HG02571 (cell line): ENCODE measurements around the gene ZFP30.
"Not testable (repeated sequence)": the region's sequence is repeated elsewhere in the genome, so short reads cannot be mapped to it uniquely, and the experiment has no call there.

Experiments
- ATAC-seq: cut with Tn5 transposase; IDR thresholded peaks from one replicate; pipeline ENCODE4 v1.9.1; 2021; ENCODE audit warnings: mild to moderate bottlenecking, moderate library complexity; ENCODE audit not compliant: unreplicated experiment

ZFP30 gene

GRCh38 chr19:37655301-37655688, at the start of gene ZFP30:
TSS of gene ZFP30 (minus strand) at chr19:37655465. CDS start at chr19:37647822, 7,643 bp downstream.
- peak; percentile 60 for ATAC-seq

GRCh38 chr19:37699057-37699456, 43.8 kb upstream of the ZFP30 start:
- no peak for ATAC-seq

GRCh38 chr19:37698216-37698615, 43.0 kb upstream of the ZFP30 start:
- no peak for ATAC-seq

- no peak for ATAC-seq
Measured at GRCh38 chr19:37695144-37695899, 40.1 kb upstream of the ZFP30 start.

GRCh38 chr19:37692956-37693620, 37.8 kb upstream of the ZFP30 start:
- no peak for ATAC-seq

GRCh38 chr19:37691881-37692504, 36.7 kb upstream of the ZFP30 start:
- no peak for ATAC-seq

- no peak for ATAC-seq
Measured at GRCh38 chr19:37683520-37683919, 28.3 kb upstream of the ZFP30 start.

GRCh38 chr19:37669450-37669914, 14.2 kb upstream of the ZFP30 start:
- no peak for ATAC-seq

GRCh38 chr19:37657157-37657556, 1.9 kb upstream of the ZFP30 start:
- ATAC-seq = not testable (repeated sequence)

- peak; percentile 59 for ATAC-seq
Measured at GRCh38 chr19:37655689-37656371, 565 bp upstream of the ZFP30 start.

- ATAC-seq = peak; percentile 41
Measured at GRCh38 chr19:37654629-37655300, 500 bp downstream of the ZFP30 start.

- ATAC-seq = no peak
Measured at GRCh38 chr19:37654118-37654517, 1.1 kb downstream of the ZFP30 start.

- ATAC-seq = no peak
Measured at GRCh38 chr19:37635076-37636056, 19.9 kb downstream of the ZFP30 start.

- ATAC-seq = peak; percentile 18
Measured at GRCh38 chr19:37594982-37595382, 60.3 kb downstream of the ZFP30 start.

GRCh38 chr19:37594304-37594981, 60.8 kb downstream of the ZFP30 start, which contains the start of the genes ZNF540 and ZNF571:
TSS of gene ZNF540 (plus strand) at chr19:37594876. CDS start at chr19:37598448, 3,572 bp downstream.
TSS of gene ZNF571 (minus strand) at chr19:37594792. CDS start at chr19:37586676, 8,116 bp downstream.
- peak; percentile 97 for ATAC-seq

GRCh38 chr19:37593996-37594303, 61.3 kb downstream of the ZFP30 start:
- ATAC-seq = no peak

- ATAC-seq = no peak
Measured at GRCh38 chr19:37583340-37583739, 71.9 kb downstream of the ZFP30 start.

GRCh38 chr19:37572203-37572602, 83.1 kb downstream of the ZFP30 start:
- no peak for ATAC-seq

- no peak for ATAC-seq
Measured at GRCh38 chr19:37565370-37565669, 89.9 kb downstream of the ZFP30 start.
